Activated CD4-positive, CD25-positive, alpha-beta regulatory T cell treated with anti-CD3 and anti-CD28 coated beads, Interleukin-2, amount 50 U/mL, for 72 hours (primary cell): ENCODE measurements around the gene TLCD3A.
"Not testable (repeated sequence)": the region's sequence is repeated elsewhere in the genome, so short reads cannot be mapped to it uniquely, and the experiment has no call there.

Experiments
- DNase-seq: peaks from one replicate; pipeline ENCODE4 v3.0.0; 2021

TLCD3A gene

GRCh38 chr17:732067-732901, at the start of gene TLCD3A:
Gene TLCD3A, plus strand, starts transcription at chr17:732596. Its CDS starts 52 bp downstream, at chr17:732648.
- DNase-seq = peak; percentile 48

DNA sequence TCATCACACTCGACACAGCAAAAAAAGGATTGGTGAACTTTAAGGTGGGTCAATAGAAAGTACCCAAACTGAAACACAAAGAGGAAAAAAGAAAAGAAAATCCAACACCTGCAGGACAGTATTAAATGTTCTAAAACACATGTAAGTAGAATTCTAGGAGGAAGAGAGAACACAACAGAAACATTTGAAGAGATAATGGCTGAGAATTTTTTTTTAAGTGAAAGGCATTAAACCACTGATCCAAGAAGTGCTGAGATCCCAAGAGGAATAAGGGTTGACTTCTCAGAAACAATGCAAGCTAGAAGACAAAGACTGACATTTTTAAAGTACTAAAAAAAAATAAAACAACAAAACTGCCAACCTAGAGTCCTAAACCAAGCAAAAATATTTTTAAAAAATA, 49.4 kb upstream of the TLCD3A start:
- DNase-seq = no peak

- no peak for DNase-seq
These were observed 48.7 kb upstream of the TLCD3A start for GRCh38 chr17:683499-684254.

- DNase-seq = no peak
These were observed 47.4 kb upstream of the TLCD3A start for GRCh38 chr17:685006-685405.

- no peak for DNase-seq
These were observed 44.1 kb upstream of the TLCD3A start for GRCh38 chr17:688100-688989.

GRCh38 chr17:689556-690275, 42.7 kb upstream of the TLCD3A start:
- DNase-seq = no peak

GRCh38 chr17:690361-690760, 42.0 kb upstream of the TLCD3A start:
- DNase-seq = no peak

DNA sequence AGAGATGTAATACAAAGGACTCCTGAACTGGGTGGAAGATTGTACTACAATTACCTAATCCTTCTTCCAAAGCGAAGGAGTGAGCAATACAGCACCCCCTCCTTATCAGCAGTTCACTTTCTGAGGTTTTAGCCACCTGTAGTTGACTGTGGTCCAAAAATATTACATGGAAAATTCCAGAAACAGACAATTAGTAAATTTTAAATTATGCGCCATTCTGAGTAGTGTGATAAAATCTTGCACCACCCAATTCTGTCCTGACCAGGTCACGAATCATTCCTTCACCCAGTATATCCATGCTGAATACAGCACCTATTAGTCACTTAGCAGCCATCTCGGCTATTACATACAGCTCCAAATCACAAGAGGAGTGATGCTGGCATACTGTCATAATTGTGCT, 41.0 kb upstream of the TLCD3A start:
- no peak for DNase-seq

- DNase-seq = no peak
These were observed 40.3 kb upstream of the TLCD3A start for GRCh38 chr17:692116-692515.

- DNase-seq = no peak
These were observed 38.4 kb upstream of the TLCD3A start for GRCh38 chr17:693791-694638.

- DNase-seq = no peak
These were observed 36.0 kb upstream of the TLCD3A start for GRCh38 chr17:696369-696768.

DNA sequence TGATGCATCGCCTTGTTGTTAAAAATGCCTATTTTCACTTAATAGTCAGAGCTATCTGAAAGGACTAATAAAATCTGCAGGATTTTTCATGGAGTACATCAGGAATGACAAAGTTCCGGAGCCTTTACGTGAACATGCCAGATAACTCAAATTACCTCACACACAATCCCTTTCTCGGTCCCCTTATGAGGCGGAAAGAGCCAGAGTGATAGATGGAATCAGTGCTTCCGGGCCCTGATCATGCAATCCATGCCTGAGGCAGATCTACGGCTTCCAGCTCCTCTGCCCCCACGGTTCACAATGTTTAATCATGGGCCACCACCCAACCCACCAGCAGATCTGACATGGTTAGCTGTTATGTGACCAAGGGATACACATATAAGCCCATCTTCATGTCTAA, 34.7 kb upstream of the TLCD3A start:
- no peak for DNase-seq

DNA sequence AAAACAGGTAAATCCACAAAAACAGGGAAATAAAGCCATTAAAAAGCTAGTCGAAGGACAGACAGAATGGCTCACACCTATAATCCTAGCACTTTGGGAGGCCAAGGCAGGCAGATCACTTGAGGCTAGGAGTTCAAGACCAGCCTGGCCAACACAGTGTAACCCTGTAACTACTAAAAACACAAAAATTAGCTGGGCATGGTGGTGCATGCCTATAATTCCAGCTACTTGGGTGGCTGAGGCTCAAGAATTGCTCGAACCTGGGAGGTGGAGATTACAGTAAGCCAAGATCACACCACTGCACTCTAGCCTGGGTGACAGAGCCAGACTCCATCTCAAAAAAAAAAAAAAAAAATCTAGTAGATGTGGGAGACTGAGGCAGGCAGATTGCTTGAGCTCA, 34.3 kb upstream of the TLCD3A start:
- not testable (repeated sequence) for DNase-seq

- no peak for DNase-seq
These were observed 33.1 kb upstream of the TLCD3A start for GRCh38 chr17:699345-699744.

DNA sequence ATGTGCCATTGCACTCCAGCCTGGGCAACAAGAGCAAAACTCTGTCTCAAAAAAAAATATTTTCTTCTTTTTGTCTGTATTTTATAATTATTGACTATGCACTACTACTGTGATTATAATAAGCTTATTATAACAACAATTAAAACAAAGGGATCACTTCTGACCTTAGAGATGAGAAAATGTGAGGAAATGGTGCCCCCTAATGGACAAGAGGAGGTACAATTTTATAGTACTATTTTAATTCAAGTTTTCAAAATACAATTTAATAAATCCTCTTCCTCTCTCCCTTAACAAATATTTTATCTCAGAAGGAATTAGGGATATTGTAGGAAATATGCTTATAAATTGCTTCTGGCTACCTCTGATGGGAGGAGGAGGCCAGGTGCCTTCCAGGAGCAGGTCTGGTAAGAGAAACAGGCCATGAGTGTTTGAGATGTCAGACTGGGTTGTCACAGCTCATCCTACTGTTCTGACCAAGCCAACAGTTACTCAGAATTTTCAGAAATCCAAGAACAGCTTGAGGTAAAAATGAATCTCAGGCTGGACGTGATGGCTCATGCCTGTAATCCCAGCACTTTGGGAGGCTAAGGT, 31.8 kb upstream of the TLCD3A start:
- no peak for DNase-seq

- no peak for DNase-seq
These were observed 29.1 kb upstream of the TLCD3A start for GRCh38 chr17:703081-703875.

DNA sequence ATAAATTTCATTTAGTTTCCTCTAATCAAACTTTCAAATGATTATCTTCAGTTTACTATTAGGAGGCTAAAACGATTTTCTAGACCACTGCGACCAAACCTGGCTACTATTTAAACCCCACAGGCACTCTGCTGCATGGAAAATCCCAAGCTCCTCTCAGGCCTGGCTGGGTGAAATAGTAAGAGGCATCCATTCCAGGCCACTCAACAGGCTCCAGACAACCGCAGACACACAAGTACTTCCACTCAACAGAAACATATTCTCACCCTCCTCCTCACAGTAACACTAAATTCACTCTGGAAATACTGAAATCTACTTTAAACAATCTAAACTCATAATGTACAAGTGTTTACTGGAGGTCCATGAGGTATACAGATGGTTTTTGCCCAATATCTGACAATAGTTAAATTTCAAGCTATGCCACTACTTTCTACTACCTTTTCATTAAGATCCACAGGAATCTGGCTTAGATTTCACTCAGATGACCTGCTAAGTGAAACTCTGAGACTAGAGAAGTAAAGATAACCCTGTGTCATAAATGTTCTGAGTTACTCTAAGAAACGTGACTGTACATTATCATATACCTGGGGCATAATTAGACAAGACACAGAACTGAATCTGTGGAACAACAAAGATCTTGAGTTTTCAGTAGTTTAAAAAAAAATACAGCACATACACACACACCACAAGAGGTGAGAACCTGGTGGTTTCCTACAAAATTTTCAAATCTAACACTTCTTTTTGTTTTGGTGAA, 28.1 kb upstream of the TLCD3A start:
- no peak for DNase-seq

- DNase-seq = no peak
These were observed 27.4 kb upstream of the TLCD3A start for GRCh38 chr17:705011-705410.

- no peak for DNase-seq
These were observed 26.5 kb upstream of the TLCD3A start for GRCh38 chr17:705863-706262.

GRCh38 chr17:708132-708531, 24.3 kb upstream of the TLCD3A start:
- DNase-seq = no peak
